ENCODE data around the gene FAU.
"Not testable (repeated sequence)": the region's sequence is repeated elsewhere in the genome, so short reads cannot be mapped to it uniquely, and the experiment has no call there.

FAU gene

GRCh38 chr11:65119670-65119995 is 2.3 kb downstream of the FAU start:
- no peak for TF ChIP-seq CTCF (IDR thresholded peaks at IDR 0.05; ENCODE audit: low read depth, low read length)
- DNase-seq (ENCODE audit: low read depth in 2 of 2) = no peak
- H3K4me3 ChIP-seq (replicated peaks in 1 of 2; ENCODE audit: low read depth in 2 of 2, low read length in 2 of 2) = no peak overlapping the region

- not testable (repeated sequence) for H3K4me3 ChIP-seq (replicated peaks in 1 of 2; ENCODE audit: low read depth in 2 of 2, low read length in 2 of 2); DNase-seq (ENCODE audit: low read depth in 2 of 2)
These were observed 2.9 kb downstream of the FAU start for GRCh38 chr11:65118891-65119669.

DNA sequence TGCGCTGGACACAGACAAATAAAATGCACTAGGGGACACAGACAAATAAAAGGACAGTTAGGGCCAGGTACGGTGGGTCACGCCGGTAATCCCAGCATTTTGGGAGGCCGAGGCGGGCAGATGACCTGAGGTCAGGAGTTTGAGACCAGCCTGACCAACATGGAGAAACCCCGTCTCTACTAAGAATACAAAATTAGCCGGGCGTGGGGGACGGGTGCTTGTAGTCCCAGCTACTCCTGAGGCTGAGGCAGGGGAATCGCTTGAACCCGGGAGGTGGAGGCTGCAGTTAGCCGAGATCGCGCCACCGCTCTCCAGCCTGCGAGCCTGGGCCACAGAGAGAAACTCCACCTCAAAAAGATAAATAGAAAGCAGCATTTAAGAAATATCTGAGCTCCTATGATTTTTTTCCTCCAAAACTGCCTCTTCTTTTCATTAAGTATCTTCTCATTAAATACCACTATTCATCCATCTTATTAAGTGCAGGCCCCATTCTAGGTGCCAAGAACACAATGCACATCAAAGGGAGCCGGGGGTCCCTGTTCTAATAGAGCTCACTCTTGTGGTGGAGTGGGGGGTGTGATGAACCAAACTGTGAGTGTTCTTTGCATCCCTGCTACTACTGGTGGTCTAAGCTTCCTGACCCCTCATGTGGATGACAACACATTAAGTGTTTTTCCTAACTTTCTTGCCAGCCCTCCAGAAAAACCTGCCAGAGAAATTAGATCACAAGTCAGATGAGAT is 3.7 kb downstream of the FAU start:
- H3K4me3 ChIP-seq (replicated peaks in 1 of 2; ENCODE audit: low read depth in 2 of 2, low read length in 2 of 2) = no peak overlapping the region
- no peak for TF ChIP-seq CTCF (IDR thresholded peaks at IDR 0.05; ENCODE audit: low read depth, low read length)
- no peak for DNase-seq (ENCODE audit: low read depth in 2 of 2)

DNA sequence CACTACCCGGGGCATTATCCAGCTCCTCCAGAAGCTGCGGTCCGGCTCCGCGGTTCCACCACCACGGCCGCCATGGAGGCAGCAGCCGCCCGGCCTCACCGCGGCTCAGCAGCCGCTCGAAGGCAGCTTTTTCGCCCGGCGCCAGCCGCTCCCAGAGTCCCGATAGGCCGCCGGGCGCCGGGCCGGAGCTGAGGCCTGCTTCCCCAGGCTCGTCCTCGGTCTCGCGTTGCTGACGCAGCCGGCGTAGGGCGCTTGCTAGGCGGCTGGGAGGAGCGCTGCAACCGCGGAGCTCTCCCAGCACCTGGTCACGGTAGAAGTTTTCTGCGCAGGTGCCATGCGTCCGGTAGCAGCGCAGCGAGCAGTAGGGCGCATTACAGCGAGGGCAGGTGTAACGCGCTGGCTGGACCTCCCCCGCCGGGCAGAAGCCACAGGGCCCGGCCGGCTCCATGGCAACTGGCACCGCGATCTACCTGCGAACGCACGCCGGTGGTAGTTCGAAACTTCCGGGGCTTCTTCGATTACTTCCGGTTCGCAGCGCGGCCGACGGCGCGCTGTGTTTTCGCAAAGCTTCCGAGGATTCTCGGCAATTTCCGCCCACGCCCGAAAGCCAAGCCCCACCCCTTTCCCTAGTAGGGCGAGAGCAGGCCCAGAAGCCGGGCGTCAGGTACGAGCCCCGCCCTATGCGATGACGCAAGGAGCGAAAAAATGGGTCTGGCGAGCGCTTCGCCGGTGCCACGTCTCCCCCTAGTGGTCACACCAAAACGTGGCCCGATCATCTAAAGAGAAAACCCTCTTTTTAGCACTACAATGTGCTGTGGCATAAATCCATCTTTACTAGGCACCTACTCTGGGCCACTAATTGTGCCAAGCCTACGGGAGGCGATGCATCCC is 4.5 kb downstream of the FAU start, which contains the start of gene ZNHIT2:
Gene ZNHIT2 (minus strand): TSS at position 496 of the 891 bp plus-strand sequence. CDS start 48 bp downstream, at position 448.
- peak; percentile 86 for TF ChIP-seq CTCF (IDR thresholded peaks at IDR 0.05; ENCODE audit: low read depth, low read length)
- peak; percentile 99 for DNase-seq (ENCODE audit: low read depth in 2 of 2)

DNA sequence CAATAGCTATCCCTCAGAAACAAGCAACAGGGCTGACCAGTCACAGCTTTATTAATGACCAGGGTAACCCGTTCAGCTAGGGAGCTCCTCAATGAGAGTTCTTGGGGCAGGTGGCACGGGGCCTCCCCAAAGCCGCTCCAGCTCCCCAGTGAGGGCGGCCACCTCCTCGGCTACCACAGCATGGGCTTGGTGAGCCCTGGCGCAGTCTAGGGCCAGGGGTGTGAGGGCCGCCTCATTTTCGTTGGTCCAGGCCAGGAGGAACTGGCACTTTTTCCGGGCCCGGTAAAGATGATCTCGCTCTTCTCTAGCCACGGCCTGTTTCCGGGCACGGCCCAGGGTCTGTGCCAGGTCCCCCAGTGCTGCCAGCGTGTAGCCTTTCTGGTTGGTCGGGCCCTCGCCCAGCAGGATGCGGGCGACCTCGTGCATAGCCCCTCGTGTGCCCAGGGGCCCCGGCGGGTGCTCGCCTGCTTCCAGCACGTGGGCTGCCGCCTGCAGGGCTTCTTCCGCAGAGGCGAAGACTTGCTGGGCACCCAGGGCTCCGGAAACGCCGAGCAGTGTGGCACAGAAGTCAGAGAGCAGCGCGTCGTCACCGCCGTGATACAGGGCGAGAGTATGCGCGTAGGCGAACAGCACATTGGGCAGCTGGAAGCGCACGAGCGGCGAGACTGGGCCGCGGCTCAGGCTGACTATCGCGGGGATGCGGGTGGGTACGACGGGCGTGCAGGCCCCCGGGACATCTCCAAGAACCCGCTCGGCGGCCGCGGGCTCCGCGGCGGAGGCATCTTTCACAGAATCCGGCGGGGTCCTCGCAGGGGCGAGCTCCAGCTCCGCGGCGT is 5.3 kb downstream of the FAU start:
- TF ChIP-seq CTCF (IDR thresholded peaks at IDR 0.05; ENCODE audit: low read depth, low read length) = no peak
- H3K4me3 ChIP-seq (replicated peaks in 1 of 2; ENCODE audit: low read depth in 2 of 2, low read length in 2 of 2) = peak overlapping the region; percentile 92 to 95
- peak; percentile 54 to 57 for DNase-seq (ENCODE audit: low read depth in 2 of 2)

More for the DNA sequence above, 4.5 kb downstream of the FAU start, which contains the start of gene ZNHIT2:
- H3K4me3 ChIP-seq (replicated peaks in 1 of 2; ENCODE audit: low read depth in 2 of 2, low read length in 2 of 2) = peak within 1 kb of the TSS; percentile 92 to 95

- no peak for TF ChIP-seq CTCF (IDR thresholded peaks at IDR 0.05; ENCODE audit: low read depth, low read length)
- H3K4me3 ChIP-seq (replicated peaks in 1 of 2; ENCODE audit: low read depth in 2 of 2, low read length in 2 of 2) = no peak overlapping the region
- no peak for DNase-seq (ENCODE audit: low read depth in 2 of 2)
These were observed 6.4 kb downstream of the FAU start for GRCh38 chr11:65115361-65116082.

Measured in cardiac fibroblast (primary cell).